ENCODE measurements around the gene SEC14L2. TPM values are rescaled to one million over a fixed set of nuclear protein-coding genes. Genes with fewer than 3 reads are reported as not detected.

SEC14L2 gene
- total RNA-seq, 1 donor, result 15.5 TPM

GRCh38 chr22:30411780-30412179 lies 15.0 kb downstream of the SEC14L2 start:
- Histone ChIP-seq H3K9me3 (ENCODE audit: low read depth, low read length) (no peaks in the 10 kb centered on the region), H3K27me3 (ENCODE audit: insufficient read depth, low read length) (no peaks in the 10 kb centered on the region), H3K4me1 (ENCODE audit: insufficient read depth, low read length) (no peaks in the 10 kb centered on the region), H3K4me3 (ENCODE audit: low read length) (no peak overlapping the region)

DNA sequence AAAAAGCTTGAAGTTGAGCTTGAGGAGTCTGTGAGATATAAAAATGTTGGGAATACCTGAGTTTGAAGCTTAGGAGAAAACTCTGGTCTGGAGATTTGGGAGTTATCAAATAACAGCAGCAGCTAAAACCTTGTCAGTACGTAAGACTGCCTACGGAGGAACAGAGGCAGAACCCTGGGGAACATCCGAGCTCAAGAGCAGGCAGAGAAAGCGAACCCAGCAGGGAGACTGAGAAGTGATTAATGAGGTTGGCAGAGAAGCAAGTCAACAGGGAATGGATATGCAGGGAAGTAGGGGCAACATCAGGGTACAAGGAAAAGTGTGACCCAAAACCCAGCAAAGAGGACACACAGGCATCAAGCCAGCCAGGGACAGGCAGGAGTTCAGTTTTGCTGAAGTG lies 16.2 kb downstream of the SEC14L2 start:
- Histone ChIP-seq H3K9me3 (ENCODE audit: low read depth, low read length) (no peaks in the 10 kb centered on the region), H3K4me1 (ENCODE audit: insufficient read depth, low read length) (no peaks in the 10 kb centered on the region), H3K4me3 (ENCODE audit: low read length) (no peak overlapping the region), H3K27me3 (ENCODE audit: insufficient read depth, low read length) (no peaks in the 10 kb centered on the region)

GRCh38 chr22:30413745-30414524 lies 17.1 kb downstream of the SEC14L2 start:
- Histone ChIP-seq H3K4me1 (ENCODE audit: insufficient read depth, low read length) (no peaks in the 10 kb centered on the region), H3K27me3 (ENCODE audit: insufficient read depth, low read length) (no peaks in the 10 kb centered on the region), H3K4me3 (ENCODE audit: low read length) (no peak overlapping the region), H3K9me3 (ENCODE audit: low read depth, low read length) (no peaks in the 10 kb centered on the region)

- Histone ChIP-seq H3K4me1 (ENCODE audit: insufficient read depth, low read length) (no peaks in the 10 kb centered on the region), H3K9me3 (ENCODE audit: low read depth, low read length) (no peaks in the 10 kb centered on the region), H3K4me3 (ENCODE audit: low read length) (no peak overlapping the region), H3K27me3 (ENCODE audit: insufficient read depth, low read length) (no peaks in the 10 kb centered on the region)
These were observed 17.8 kb downstream of the SEC14L2 start for GRCh38 chr22:30414525-30415047.

GRCh38 chr22:30416403-30416802 lies 19.6 kb downstream of the SEC14L2 start:
- Histone ChIP-seq H3K4me1 (ENCODE audit: insufficient read depth, low read length) (no peaks in the 10 kb centered on the region), H3K4me3 (ENCODE audit: low read length) (no peak overlapping the region), H3K9me3 (ENCODE audit: low read depth, low read length) (no peaks in the 10 kb centered on the region), H3K27me3 (ENCODE audit: insufficient read depth, low read length) (no peaks in the 10 kb centered on the region)

GRCh38 chr22:30416837-30417236 lies 20.0 kb downstream of the SEC14L2 start:
- H3K4me3 ChIP-seq (ENCODE audit: low read length), result no peak overlapping the region
- no peaks in the 10 kb centered on the region for H3K9me3 ChIP-seq (ENCODE audit: low read depth, low read length)
- no peaks in the 10 kb centered on the region for H3K27me3 ChIP-seq (ENCODE audit: insufficient read depth, low read length)
- H3K4me1 ChIP-seq (ENCODE audit: insufficient read depth, low read length), result no peaks in the 10 kb centered on the region

- peaks cover 30% of the 10 kb centered on the region for H3K4me1 ChIP-seq (ENCODE audit: insufficient read depth, low read length)
- no peaks in the 10 kb centered on the region for H3K27me3 ChIP-seq (ENCODE audit: insufficient read depth, low read length)
- no peak overlapping the region for H3K4me3 ChIP-seq (ENCODE audit: low read length)
These were observed 23.7 kb downstream of the SEC14L2 start for GRCh38 chr22:30420347-30421125.

GRCh38 chr22:30421695-30422480 lies 25.1 kb downstream of the SEC14L2 start:
- H3K27me3 ChIP-seq (ENCODE audit: insufficient read depth, low read length), result no peaks in the 10 kb centered on the region
- peaks cover 43% of the 10 kb centered on the region for H3K4me1 ChIP-seq (ENCODE audit: insufficient read depth, low read length)
- no peak overlapping the region for H3K4me3 ChIP-seq (ENCODE audit: low read length)
- no peaks in the 10 kb centered on the region for H3K9me3 ChIP-seq (ENCODE audit: low read depth, low read length)

More at GRCh38 chr22:30420347-30421125, 23.7 kb downstream of the SEC14L2 start:
- no peaks in the 10 kb centered on the region for H3K9me3 ChIP-seq (ENCODE audit: low read depth, low read length)

- Histone ChIP-seq H3K27me3 (ENCODE audit: insufficient read depth, low read length) (no peaks in the 10 kb centered on the region), H3K9me3 (ENCODE audit: low read depth, low read length) (no peaks in the 10 kb centered on the region), H3K4me3 (ENCODE audit: low read length) (peak overlapping the region; percentile 61), H3K4me1 (ENCODE audit: insufficient read depth, low read length) (peaks cover 47% of the 10 kb centered on the region)
These were observed 25.9 kb downstream of the SEC14L2 start for GRCh38 chr22:30422481-30423300.

- Histone ChIP-seq H3K4me3 (ENCODE audit: low read length) (peak overlapping the region; percentile 61), H3K27me3 (ENCODE audit: insufficient read depth, low read length) (no peaks in the 10 kb centered on the region), H3K9me3 (ENCODE audit: low read depth, low read length) (no peaks in the 10 kb centered on the region), H3K4me1 (ENCODE audit: insufficient read depth, low read length) (peaks cover 47% of the 10 kb centered on the region)
These were observed 26.6 kb downstream of the SEC14L2 start for GRCh38 chr22:30423301-30423958.

DNA sequence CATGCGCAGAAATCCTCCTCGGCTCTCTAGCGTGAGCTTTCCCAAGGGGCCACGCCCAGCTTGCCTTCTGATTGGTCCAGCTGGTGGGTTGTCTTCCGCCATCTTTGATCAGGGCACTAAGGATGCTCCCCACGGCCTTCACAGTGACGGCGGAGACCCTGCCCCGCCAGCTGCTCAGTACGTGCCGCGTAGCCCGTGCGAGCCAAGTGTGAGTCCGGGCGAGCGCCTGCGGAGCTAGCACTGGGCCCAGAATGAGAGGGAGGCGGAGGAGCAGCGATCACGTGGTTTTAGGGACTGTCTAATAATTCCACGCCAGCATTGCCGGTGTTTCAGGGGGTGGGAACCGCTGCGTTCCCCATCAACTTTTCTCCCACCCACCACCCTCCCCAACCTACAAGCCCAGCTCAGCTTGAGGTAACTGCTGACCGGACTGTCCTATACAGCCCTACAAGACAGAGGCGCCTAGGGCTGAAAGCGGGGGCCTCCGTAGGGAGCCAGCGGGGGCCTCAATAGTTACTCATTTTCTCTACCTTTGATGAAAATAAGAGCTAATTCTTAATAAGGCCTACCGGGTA lies 27.2 kb downstream of the SEC14L2 start:
- no peaks in the 10 kb centered on the region for H3K27me3 ChIP-seq (ENCODE audit: insufficient read depth, low read length)
- H3K4me1 ChIP-seq (ENCODE audit: insufficient read depth, low read length), result peaks cover 47% of the 10 kb centered on the region
- H3K4me3 ChIP-seq (ENCODE audit: low read length), result peak overlapping the region; percentile 61
- no peaks in the 10 kb centered on the region for H3K9me3 ChIP-seq (ENCODE audit: low read depth, low read length)

DNA sequence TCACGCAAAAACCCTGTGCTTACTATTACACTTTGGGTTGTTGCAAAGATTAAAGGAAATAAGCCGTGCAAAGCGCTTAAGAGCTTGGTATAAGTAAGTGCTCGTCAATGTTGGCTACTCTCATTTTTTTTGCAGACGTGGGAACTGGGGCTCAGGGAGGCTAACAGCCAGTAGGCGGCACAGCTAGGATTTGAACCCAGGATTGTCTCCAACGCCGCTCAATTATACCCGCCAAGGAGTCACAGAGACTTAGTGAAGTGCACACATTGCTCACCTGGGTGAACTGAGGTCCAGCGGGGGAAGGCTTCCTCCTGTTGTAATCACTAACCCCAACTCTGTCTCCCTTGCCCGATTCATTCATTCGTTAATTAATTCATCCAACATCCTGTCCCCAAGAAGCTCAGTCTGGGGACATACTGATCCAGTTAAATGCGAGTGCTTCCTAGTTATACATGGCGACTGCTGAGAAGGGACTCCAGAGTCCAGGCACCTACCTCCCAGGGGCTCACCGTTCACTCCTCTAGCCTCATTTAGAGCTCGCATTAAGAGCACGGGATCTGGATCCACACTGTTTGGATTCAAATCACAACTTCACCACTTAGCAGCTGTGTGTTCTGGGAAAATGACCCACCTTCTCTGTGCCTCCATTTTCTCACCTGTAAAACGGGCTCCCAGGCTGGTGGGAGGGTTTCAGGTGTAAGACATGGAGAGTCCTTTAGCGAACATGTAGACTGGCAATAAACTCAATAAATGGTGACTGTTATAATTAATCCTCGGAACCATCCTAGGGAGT lies 27.9 kb downstream of the SEC14L2 start:
- Histone ChIP-seq H3K4me1 (ENCODE audit: insufficient read depth, low read length) (peaks cover 47% of the 10 kb centered on the region), H3K27me3 (ENCODE audit: insufficient read depth, low read length) (no peaks in the 10 kb centered on the region), H3K4me3 (ENCODE audit: low read length) (peak overlapping the region; percentile 64), H3K9me3 (ENCODE audit: low read depth, low read length) (no peaks in the 10 kb centered on the region)

DNA sequence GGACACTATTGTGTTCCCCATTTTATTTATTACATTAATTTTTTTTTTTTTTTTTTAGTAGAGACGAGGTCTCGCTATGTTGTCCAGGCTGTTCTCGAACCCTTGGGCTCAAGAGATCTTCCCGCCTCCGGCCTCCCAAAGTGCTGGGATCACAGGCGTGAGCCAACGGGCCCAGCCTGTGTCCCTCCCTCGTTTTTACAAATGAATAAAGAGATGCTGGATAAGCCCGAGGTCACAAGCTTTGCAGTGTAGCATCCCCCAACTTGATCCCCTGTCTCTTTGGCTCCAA lies 28.5 kb downstream of the SEC14L2 start:
- Histone ChIP-seq H3K9me3 (ENCODE audit: low read depth, low read length) (no peaks in the 10 kb centered on the region), H3K4me1 (ENCODE audit: insufficient read depth, low read length) (peaks cover 47% of the 10 kb centered on the region), H3K4me3 (ENCODE audit: low read length) (peak overlapping the region; percentile 64), H3K27me3 (ENCODE audit: insufficient read depth, low read length) (no peaks in the 10 kb centered on the region)
